Upper lobe of left lung (tissue), 6 donors: ENCODE results near the gene NRP1. TPM values are rescaled to one million over a fixed set of nuclear protein-coding genes. Genes with fewer than 3 reads are reported as not detected.

Experiments
- ATAC-seq, 2 donors: fragments of 200-7000 bp; cut with Tn5 transposase; one replicate each; pipeline ENCODE4 v1.9.1; 2022; ENCODE audit warnings: mild to moderate bottlenecking in 2 of 2, moderate library complexity in 2 of 2; ENCODE audit not compliant: low FRiP score in 2 of 2
- DNase-seq, 2 donors: peaks; one replicate each; pipeline ENCODE4 v3.0.0-alpha.2; 2019 to 2020
- H3K27ac ChIP-seq, 4 donors: fragments of 200-600 bp; sonication (generic); one replicate each; pipeline ENCODE4 v1.5.1; 2016 to 2019
- H3K27me3 ChIP-seq, 4 donors: fragments of 200-600 bp; sonication (generic); one replicate each; pipeline ENCODE4 v1.5.1; 2017 to 2019
- H3K36me3 ChIP-seq, 4 donors: fragments of 200-600 bp; sonication (generic); one replicate each; pipeline ENCODE4 v1.5.1; 2016 to 2019
- H3K4me1 ChIP-seq, 4 donors: fragments of 200-600 bp; sonication (generic); one replicate each; pipeline ENCODE4 v1.5.1; 2018 to 2019
- H3K4me3 ChIP-seq, 4 donors: fragments of 200-600 bp; sonication (generic); one replicate each; pipeline ENCODE4 v1.5.1; 2017 to 2019; ENCODE audit warnings: mild to moderate bottlenecking in 2 of 4, moderate library complexity in 1 of 4
- H3K9me3 ChIP-seq, 4 donors: fragments of 200-600 bp; sonication (generic); one replicate each; pipeline ENCODE4 v1.5.1; 2018 to 2019
- EP300 ChIP-seq, 4 donors: sonication (generic); formaldehyde crosslinking; IDR thresholded peaks; one replicate each; pipeline ENCODE4 v1.5.1; 2017; ENCODE audit warnings: antibody characterized with exemption in 4 of 4, control low read depth in 2 of 4
- POLR2A ChIP-seq, 4 donors: fragments of 450-650 bp; IDR thresholded peaks; one replicate each; pipeline ENCODE4 v1.5.1; 2016 to 2017; ENCODE audit warnings: antibody characterized with exemption in 4 of 4, mild to moderate bottlenecking in 2 of 4
- POLR2AphosphoS5 ChIP-seq, 2 donors: sonication (generic); formaldehyde crosslinking; IDR thresholded peaks; one replicate each; pipeline ENCODE4 v1.5.1; 2017; ENCODE audit warnings: antibody characterized with exemption in 2 of 2
- WGBS, 2 donors: methylation state at CpG; one replicate each; pipeline ENCODE4 v1.1.5; 2017 to 2018; 5-methylcytosine and 5-hydroxymethylcytosine counted together
- total RNA-seq, 6 donors: library from RNA; depleted of rRNA in 4 of 6; stranded (reverse); fragments of >200 nt in 4 of 6; gene quantifications; one replicate each; pipeline versions ENCODE4 v1.1.0 to v1.2.1, GENCODE V29; 2016 to 2021
- TF ChIP-seq, protein P1 (sequence below), 6 experiments: fragments of 450-650 bp in 4 of 6; fragments of 200-600 bp in 2 of 6; sonication (generic) in 2 of 6; IDR thresholded peaks; one replicate each; pipeline ENCODE4 v1.5.1; 2016 to 2019; ENCODE audit warnings: antibody characterized with exemption in 6 of 6
- donor health status: DM: no; HTN: no; CAD: no; lungs with moderate emphysema.
- donor health status: DM: no; HTN: yes; CAD: no; lungs with severe emphysema.

The NRP1 gene
- total RNA-seq, 6 donors from 2014 or later = 48.5 to 136 (median 64.1) TPM

DNA sequence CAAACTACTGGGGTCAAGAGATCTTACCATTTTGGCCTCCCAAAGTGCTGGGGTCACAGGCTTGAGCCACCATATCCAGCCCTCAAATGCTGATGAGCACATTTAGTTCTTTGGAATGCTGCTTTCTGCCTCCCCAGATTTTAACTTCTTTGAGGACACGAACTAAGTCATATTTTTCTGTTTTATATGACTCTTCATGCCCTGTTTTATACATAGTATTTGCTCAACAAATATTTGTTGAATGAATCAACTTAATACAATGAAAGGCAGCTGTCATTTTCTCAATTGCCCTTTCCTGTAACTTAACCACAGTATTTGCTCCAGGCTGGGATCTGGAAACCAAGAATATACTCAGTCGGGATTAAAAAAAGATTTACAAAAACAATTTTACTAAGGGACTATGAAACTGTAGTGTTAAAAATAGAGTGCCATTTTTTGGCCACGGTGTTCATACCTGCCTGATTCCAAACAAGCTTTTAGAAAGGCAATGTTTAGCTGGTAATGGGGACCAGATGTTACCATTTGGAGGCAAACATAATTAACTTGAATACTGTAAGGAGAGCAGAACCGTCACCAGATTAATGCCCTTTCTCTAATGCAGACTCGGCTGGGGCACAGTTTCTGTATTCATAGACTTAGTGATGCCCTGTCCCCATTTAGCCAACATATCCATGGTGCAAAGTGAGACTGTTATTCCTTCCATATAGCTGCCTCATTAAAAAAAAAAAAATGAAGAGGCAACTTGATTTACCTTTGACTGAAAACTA lies 117.6 kb downstream of the NRP1 start:
- H3K9me3 ChIP-seq = no peaks in the 10 kb centered on the region
- H3K36me3 ChIP-seq = peaks cover 0 to 67% (median 11%) of the 10 kb centered on the region in 4 donors
- TF ChIP-seq POLR2A (IDR thresholded peaks at IDR 0.05) (no peak), EP300 (IDR thresholded peaks at IDR 0.05) (no peak), POLR2AphosphoS5 (IDR thresholded peaks at IDR 0.05) (no peak)
- TF ChIP-seq, protein P1, sequence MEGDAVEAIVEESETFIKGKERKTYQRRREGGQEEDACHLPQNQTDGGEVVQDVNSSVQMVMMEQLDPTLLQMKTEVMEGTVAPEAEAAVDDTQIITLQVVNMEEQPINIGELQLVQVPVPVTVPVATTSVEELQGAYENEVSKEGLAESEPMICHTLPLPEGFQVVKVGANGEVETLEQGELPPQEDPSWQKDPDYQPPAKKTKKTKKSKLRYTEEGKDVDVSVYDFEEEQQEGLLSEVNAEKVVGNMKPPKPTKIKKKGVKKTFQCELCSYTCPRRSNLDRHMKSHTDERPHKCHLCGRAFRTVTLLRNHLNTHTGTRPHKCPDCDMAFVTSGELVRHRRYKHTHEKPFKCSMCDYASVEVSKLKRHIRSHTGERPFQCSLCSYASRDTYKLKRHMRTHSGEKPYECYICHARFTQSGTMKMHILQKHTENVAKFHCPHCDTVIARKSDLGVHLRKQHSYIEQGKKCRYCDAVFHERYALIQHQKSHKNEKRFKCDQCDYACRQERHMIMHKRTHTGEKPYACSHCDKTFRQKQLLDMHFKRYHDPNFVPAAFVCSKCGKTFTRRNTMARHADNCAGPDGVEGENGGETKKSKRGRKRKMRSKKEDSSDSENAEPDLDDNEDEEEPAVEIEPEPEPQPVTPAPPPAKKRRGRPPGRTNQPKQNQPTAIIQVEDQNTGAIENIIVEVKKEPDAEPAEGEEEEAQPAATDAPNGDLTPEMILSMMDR (IDR thresholded peaks at IDR 0.05) = no peak
- H3K27me3 ChIP-seq = no peaks in the 10 kb centered on the region
- no peak for DNase-seq
- 58 to 67% methylated on average over 5 of the region's 5 CpGs for WGBS, 2 donors
- no peak for ATAC-seq
- H3K27ac ChIP-seq = peak overlapping the region in 2 of 4 donors; percentile 3 to 64
- H3K4me1 ChIP-seq = peaks cover 12 to 24% (median 17%) of the 10 kb centered on the region in 4 donors
- H3K4me3 ChIP-seq = no peak overlapping the region

DNA sequence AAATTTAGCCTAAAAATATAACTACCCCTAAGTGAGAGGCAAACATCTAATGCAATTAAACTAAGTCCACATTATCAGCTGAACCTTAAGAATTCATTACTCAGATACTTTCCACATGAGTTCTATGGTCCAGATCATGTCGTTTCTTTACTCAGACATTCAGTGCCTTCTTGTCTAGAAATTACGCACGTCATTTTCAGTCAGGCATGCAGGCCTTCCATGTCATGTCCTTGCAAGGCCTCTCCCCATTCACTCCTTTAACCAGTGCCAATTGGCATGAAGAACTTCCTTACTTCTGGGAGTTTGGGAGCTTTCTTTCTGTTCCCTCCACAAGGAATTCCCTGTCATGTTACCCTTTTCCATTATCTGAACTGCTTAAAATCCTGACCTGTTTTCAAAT lies 118.8 kb downstream of the NRP1 start:
- Histone ChIP-seq H3K36me3 (peaks cover 0 to 69% (median 11%) of the 10 kb centered on the region in 4 donors), H3K4me1 (peaks cover 16 to 26% (median 20%) of the 10 kb centered on the region in 4 donors), H3K27ac (peak overlapping the region in 1 of 4 donors; percentile 34), H3K9me3 (no peaks in the 10 kb centered on the region), H3K27me3 (no peaks in the 10 kb centered on the region), H3K4me3 (no peak overlapping the region)
- DNase-seq (no peak), ATAC-seq (peak in 1 of 2 donors; percentile 86)
- WGBS, 2 donors = 81 to 82% methylated on average over 3 of the region's 3 CpGs
- TF ChIP-seq, protein P1 (IDR thresholded peaks at IDR 0.05) = no peak
- TF ChIP-seq POLR2A (IDR thresholded peaks at IDR 0.05) = no peak
- TF ChIP-seq POLR2AphosphoS5 (IDR thresholded peaks at IDR 0.05) = no peak
- no peak for TF ChIP-seq EP300 (IDR thresholded peaks at IDR 0.05)

DNA sequence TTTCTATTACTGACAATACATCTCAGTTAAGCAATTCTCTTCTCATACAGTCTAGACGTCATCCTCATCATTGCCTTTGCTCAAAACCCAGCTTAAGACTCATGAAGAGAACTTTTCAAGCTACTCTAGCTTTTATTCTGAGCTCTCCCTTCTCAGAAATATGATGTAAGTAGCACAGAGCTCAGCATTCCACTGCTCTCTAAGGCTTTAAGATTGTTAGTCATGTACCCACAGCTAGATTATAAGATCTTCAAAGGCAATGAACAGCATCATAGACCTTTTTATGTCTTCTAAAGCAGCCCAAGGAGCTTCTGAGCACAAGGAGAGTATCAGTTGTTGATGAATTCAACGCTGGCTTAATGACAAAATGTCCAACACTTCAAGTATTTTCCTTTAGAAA lies 119.3 kb downstream of the NRP1 start:
- Histone ChIP-seq H3K4me1 (peaks cover 16 to 25% (median 20%) of the 10 kb centered on the region in 4 donors), H3K27ac (peak overlapping the region in 1 of 4 donors; percentile 34), H3K36me3 (peaks cover 0 to 70% (median 11%) of the 10 kb centered on the region in 4 donors), H3K4me3 (no peak overlapping the region), H3K27me3 (no peaks in the 10 kb centered on the region), H3K9me3 (no peaks in the 10 kb centered on the region)
- peak in 1 of 2 donors; percentile 88 for ATAC-seq
- 77 to 86% methylated on average over 2 of the region's 2 CpGs for WGBS, 2 donors
- DNase-seq = no peak
- no peak for TF ChIP-seq EP300 (IDR thresholded peaks at IDR 0.05)

DNA sequence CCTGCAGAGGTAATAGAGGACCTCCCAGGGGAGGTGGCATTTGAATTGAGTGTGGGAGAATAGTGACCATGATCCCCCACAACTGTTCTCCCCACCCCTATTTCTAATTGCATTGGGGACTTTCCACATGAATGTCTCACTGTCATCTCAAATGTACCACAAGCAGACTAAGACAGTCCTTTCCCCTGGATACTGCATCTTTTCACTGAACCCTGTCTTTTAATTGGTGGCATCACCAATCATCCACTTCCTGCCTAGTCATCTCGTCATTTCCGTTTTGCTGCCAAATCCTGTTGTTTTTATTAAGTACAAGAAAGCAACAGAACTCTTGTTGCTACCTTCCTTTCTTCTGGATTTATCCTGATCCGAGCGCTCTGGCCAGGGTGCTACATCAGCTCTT lies 120.3 kb downstream of the NRP1 start:
- 78 to 82% methylated on average over 4 of the region's 4 CpGs for WGBS, 2 donors
- no peaks in the 10 kb centered on the region for H3K9me3 ChIP-seq
- no peak overlapping the region for H3K4me3 ChIP-seq
- H3K36me3 ChIP-seq = peaks cover 0 to 75% (median 11%) of the 10 kb centered on the region in 4 donors
- H3K27me3 ChIP-seq = no peaks in the 10 kb centered on the region
- DNase-seq = no peak
- peaks cover 16 to 21% (median 20%) of the 10 kb centered on the region in 4 donors for H3K4me1 ChIP-seq
- peak overlapping the region in 2 of 4 donors; percentile 17 to 40 for H3K27ac ChIP-seq
- TF ChIP-seq, protein P1 (IDR thresholded peaks at IDR 0.05) = no peak
- no peak for TF ChIP-seq POLR2A (IDR thresholded peaks at IDR 0.05)
- TF ChIP-seq POLR2AphosphoS5 (IDR thresholded peaks at IDR 0.05) = no peak
- TF ChIP-seq EP300 (IDR thresholded peaks at IDR 0.05) = no peak
- no peak for ATAC-seq

DNA sequence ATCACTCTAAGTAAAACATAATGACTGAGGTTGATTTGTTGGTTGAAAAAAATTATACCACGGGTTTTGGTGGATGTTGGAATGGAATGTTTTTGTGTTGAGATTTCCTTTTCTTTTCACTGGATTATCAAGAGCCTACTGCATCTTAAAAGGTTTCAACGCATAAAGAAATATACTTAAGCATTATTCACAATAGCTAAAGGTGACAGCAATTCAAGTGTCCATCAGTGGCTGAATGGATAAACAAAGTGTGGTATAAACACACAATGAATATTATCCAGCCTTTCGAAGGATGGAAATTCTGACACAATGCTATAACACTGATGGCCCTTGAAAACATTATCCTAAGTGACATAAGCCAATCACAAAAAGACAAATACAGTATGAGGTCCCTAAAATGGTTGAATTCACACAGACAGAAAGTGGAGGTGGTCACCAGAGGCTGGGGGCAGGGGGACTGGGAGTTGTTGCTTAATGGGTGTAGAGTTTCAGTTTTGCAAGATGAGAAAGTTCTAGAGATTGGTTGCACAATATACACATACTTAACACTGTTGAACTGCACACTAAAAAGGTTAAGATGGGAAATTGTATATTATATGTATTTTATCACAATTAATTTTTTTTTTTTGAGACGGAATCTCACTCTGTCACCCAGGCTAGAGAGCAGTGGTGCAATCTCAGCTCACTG lies 122.3 kb downstream of the NRP1 start:
- TF ChIP-seq, protein P1 (IDR thresholded peaks at IDR 0.05) = no peak
- peak in 1 of 4 donors; percentile 49 for TF ChIP-seq EP300 (IDR thresholded peaks at IDR 0.05)
- H3K9me3 ChIP-seq = no peaks in the 10 kb centered on the region
- no peak overlapping the region for H3K4me3 ChIP-seq
- peak overlapping the region in 3 of 4 donors; percentile 17 to 67 (median 44) for H3K27ac ChIP-seq
- H3K4me1 ChIP-seq = peaks cover 16 to 21% (median 19%) of the 10 kb centered on the region in 4 donors
- no peaks in the 10 kb centered on the region for H3K27me3 ChIP-seq
- DNase-seq = no peak
- ATAC-seq = no peak
- H3K36me3 ChIP-seq = peaks cover 0 to 72% (median 16%) of the 10 kb centered on the region in 4 donors
- WGBS, 2 donors = 54 to 61% methylated on average over 4 of the region's 4 CpGs
